Upper lobe of left lung (tissue), 4 donors: ENCODE measurements around the gene NPEPPS.
"Not testable (repeated sequence)": the region's sequence is repeated elsewhere in the genome, so short reads cannot be mapped to it uniquely, and the experiment has no call there.

Experiments
- CTCF ChIP-seq, 6 experiments: fragments of 450-650 bp in 4 of 6; fragments of 200-600 bp in 2 of 6; sonication (generic) in 2 of 6; IDR thresholded peaks; one replicate each; pipeline ENCODE4 v1.5.1; 2016 to 2019; ENCODE audit warnings: antibody characterized with exemption in 6 of 6
- EP300 ChIP-seq, 4 donors: sonication (generic); formaldehyde crosslinking; IDR thresholded peaks; one replicate each; pipeline ENCODE4 v1.5.1; 2017; ENCODE audit warnings: antibody characterized with exemption in 4 of 4, control low read depth in 2 of 4
- POLR2A ChIP-seq, 4 donors: fragments of 450-650 bp; IDR thresholded peaks; one replicate each; pipeline ENCODE4 v1.5.1; 2016 to 2017; ENCODE audit warnings: antibody characterized with exemption in 4 of 4, mild to moderate bottlenecking in 2 of 4
- POLR2AphosphoS5 ChIP-seq, 2 donors: sonication (generic); formaldehyde crosslinking; IDR thresholded peaks; one replicate each; pipeline ENCODE4 v1.5.1; 2017; ENCODE audit warnings: antibody characterized with exemption in 2 of 2

GRCh38 chr17:47554733-47555132 is 23.8 kb downstream of the NPEPPS start:
- not testable (repeated sequence) for TF ChIP-seq CTCF, EP300, POLR2A, POLR2AphosphoS5 (IDR thresholded peaks at IDR 0.05)
